Activated CD4-positive, alpha-beta T cell treated with anti-CD3 and anti-CD28 coated beads for 36 hours (primary cell): ENCODE measurements around the gene CREBBP. TPM values are rescaled to one million over a fixed set of nuclear protein-coding genes. Genes with fewer than 3 reads are reported as not detected.

ENCODE experiments used
- ATAC-seq: fragments of 200-7000 bp; cut with Tn5 transposase; one replicate; pipeline ENCODE4 v1.10.0; 2021; ENCODE audit warnings: mild to moderate bottlenecking, moderate library complexity
- CTCF ChIA-PET: fragments of 350-600 bp; sonication (Branson Sonifier 250); formaldehyde crosslinking; loops from one replicate; lab custom pipeline; 2021; ENCODE audit warnings: antibody characterized with exemption; lab: Charles Lee
- POLR2A ChIA-PET: fragments of 350-600 bp; sonication (Branson Sonifier 250); formaldehyde crosslinking; loops from one replicate; lab custom pipeline; 2021; ENCODE audit warnings: antibody characterized with exemption, inconsistent platforms; lab: Charles Lee
- DNase-seq: peaks from one replicate; pipeline ENCODE4 v3.0.0-alpha.2; 2020
- H3K27ac Mint-ChIP-seq: one replicate; pipeline ENCODE4 v1.8.0; 2021; ENCODE audit warnings: mixed read lengths
- H3K27me3 Mint-ChIP-seq: one replicate; pipeline ENCODE4 v1.8.0; 2021; ENCODE audit warnings: mixed read lengths
- H3K36me3 Mint-ChIP-seq: one replicate; pipeline ENCODE4 v1.8.0; 2021; ENCODE audit warnings: low read depth, mixed read lengths
- H3K4me1 Mint-ChIP-seq: one replicate; pipeline ENCODE4 v1.8.0; 2021; ENCODE audit warnings: mixed read lengths
- H3K4me3 Mint-ChIP-seq: one replicate; pipeline ENCODE4 v1.8.0; 2021; ENCODE audit warnings: mild to moderate bottlenecking, moderate library complexity, mixed read lengths
- H3K9me3 Mint-ChIP-seq: one replicate; pipeline ENCODE4 v1.8.0; 2021; ENCODE audit warnings: low read depth, mixed read lengths
- intact Hi-C, 2 experiments: fragments of 100-400 bp; cut with DNase I in 1 of 2; cut with micrococcal nuclease in 1 of 2; formaldehyde crosslinking; loops; one replicate each; pipeline versions ENCODE4 v1.14.2 to v1.15.1; 2022 to 2024; cut with DNase I, micrococcal nuclease
- total RNA-seq, 2 experiments: library from RNA; stranded (reverse); gene quantifications; one replicate each; pipeline ENCODE4 v1.2.3, GENCODE V29; 2021

CREBBP gene
- total RNA-seq, 2 experiments from 2014 or later: 28.1 to 37.4 TPM

GRCh38 chr16:3838600-3839401, 41.7 kb downstream of the CREBBP start:
- H3K27ac Mint-ChIP-seq: no peak overlapping the region
- ChIA-PET CTCF (interaction anchor here (2.1 kb wide), 1 partner anchor 24 kb away, joined by 6 read pairs; no protein-coding TSS in a partner anchor), POLR2A (no interaction called here)
- peaks cover 13% of the 10 kb centered on the region for H3K36me3 Mint-ChIP-seq
- no peaks in the 10 kb centered on the region for H3K27me3 Mint-ChIP-seq
- H3K4me3 Mint-ChIP-seq: no peak overlapping the region
- ATAC-seq (no peak), DNase-seq (no peak)
- H3K9me3 Mint-ChIP-seq: peaks cover 7% of the 10 kb centered on the region
- intact Hi-C loops: no loop called here
- peaks cover 25% of the 10 kb centered on the region for H3K4me1 Mint-ChIP-seq

- no peaks in the 10 kb centered on the region for H3K27me3 Mint-ChIP-seq
- no peak overlapping the region for H3K27ac Mint-ChIP-seq
- intact Hi-C loops: no loop called here
Observed at GRCh38 chr16:3837851-3838586, 42.5 kb downstream of the CREBBP start.

GRCh38 chr16:3836641-3837040, 43.9 kb downstream of the CREBBP start:
- CTCF ChIA-PET: no interaction called here
- H3K27me3 Mint-ChIP-seq: no peaks in the 10 kb centered on the region
- H3K36me3 Mint-ChIP-seq: peaks cover 27% of the 10 kb centered on the region
- no peak overlapping the region for H3K27ac Mint-ChIP-seq
- no peak for DNase-seq
- POLR2A ChIA-PET: no interaction called here
- intact Hi-C loops: no loop called here
- peaks cover 15% of the 10 kb centered on the region for H3K4me1 Mint-ChIP-seq
- no peak overlapping the region for H3K4me3 Mint-ChIP-seq
- H3K9me3 Mint-ChIP-seq: peaks cover 19% of the 10 kb centered on the region
- no peak for ATAC-seq

More at GRCh38 chr16:3837851-3838586, 42.5 kb downstream of the CREBBP start:
- DNase-seq (no peak), ATAC-seq (no peak)
- Mint-ChIP-seq H3K4me3 (no peak overlapping the region), H3K9me3 (peaks cover 14% of the 10 kb centered on the region), H3K36me3 (peaks cover 21% of the 10 kb centered on the region), H3K4me1 (peaks cover 22% of the 10 kb centered on the region)
- CTCF ChIA-PET: interaction anchor here (2.1 kb wide), 1 partner anchor 25 kb away, joined by 6 read pairs; no protein-coding TSS in a partner anchor
- POLR2A ChIA-PET: no interaction called here

GRCh38 chr16:3835089-3835602, 45.4 kb downstream of the CREBBP start:
- DNase-seq (no peak), ATAC-seq (no peak)
- no peaks in the 10 kb centered on the region for H3K27me3 Mint-ChIP-seq
- H3K4me1 Mint-ChIP-seq: peaks cover 7% of the 10 kb centered on the region
- ChIA-PET POLR2A (interaction anchor here (0.6 kb wide), 1 partner anchor 43 kb away, joined by 9 read pairs; no protein-coding TSS in a partner anchor), CTCF (interaction anchor here (0.6 to 1.4 kb wide), 4 partner anchors 14 to 967 kb away, joined by 3 to 4 read pairs (median 3); no protein-coding TSS in a partner anchor)
- H3K36me3 Mint-ChIP-seq: peaks cover 31% of the 10 kb centered on the region
- H3K4me3 Mint-ChIP-seq: no peak overlapping the region
- no peak overlapping the region for H3K27ac Mint-ChIP-seq
- intact Hi-C loops: no loop called here
- H3K9me3 Mint-ChIP-seq: peaks cover 19% of the 10 kb centered on the region

- H3K27ac Mint-ChIP-seq: no peak overlapping the region
- intact Hi-C loops: no loop called here
- no peak overlapping the region for H3K4me3 Mint-ChIP-seq
- ATAC-seq: no peak
- H3K9me3 Mint-ChIP-seq: peaks cover 19% of the 10 kb centered on the region
- H3K36me3 Mint-ChIP-seq: peaks cover 36% of the 10 kb centered on the region
- ChIA-PET POLR2A (no interaction called here), CTCF (no interaction called here)
- H3K4me1 Mint-ChIP-seq: peaks cover 14% of the 10 kb centered on the region
- H3K27me3 Mint-ChIP-seq: no peaks in the 10 kb centered on the region
- no peak for DNase-seq
Observed at GRCh38 chr16:3832668-3833067, 47.8 kb downstream of the CREBBP start.

GRCh38 chr16:3830625-3831254, 49.8 kb downstream of the CREBBP start:
- peaks cover 34% of the 10 kb centered on the region for H3K36me3 Mint-ChIP-seq
- H3K4me1 Mint-ChIP-seq: peaks cover 28% of the 10 kb centered on the region
- no peak for DNase-seq
- peaks cover 19% of the 10 kb centered on the region for H3K9me3 Mint-ChIP-seq
- intact Hi-C loops: no loop called here
- H3K4me3 Mint-ChIP-seq: no peak overlapping the region
- POLR2A ChIA-PET: no interaction called here
- H3K27ac Mint-ChIP-seq: no peak overlapping the region
- no peak for ATAC-seq
- CTCF ChIA-PET: interaction anchor here (0.6 kb wide), 1 partner anchor 37 kb away, joined by 3 read pairs; no protein-coding TSS in a partner anchor
- H3K27me3 Mint-ChIP-seq: no peaks in the 10 kb centered on the region

GRCh38 chr16:3829631-3830536, 50.6 kb downstream of the CREBBP start:
- Mint-ChIP-seq H3K4me1 (peaks cover 36% of the 10 kb centered on the region), H3K4me3 (no peak overlapping the region), H3K36me3 (peaks cover 34% of the 10 kb centered on the region), H3K27me3 (no peaks in the 10 kb centered on the region), H3K27ac (no peak overlapping the region), H3K9me3 (peaks cover 19% of the 10 kb centered on the region)
- ATAC-seq (no peak), DNase-seq (no peak)
- ChIA-PET POLR2A (no interaction called here), CTCF (no interaction called here)
- intact Hi-C loops: no loop called here

- no peak overlapping the region for H3K27ac Mint-ChIP-seq
- no peak for ATAC-seq
- H3K4me3 Mint-ChIP-seq: no peak overlapping the region
- ChIA-PET CTCF (no interaction called here), POLR2A (no interaction called here)
- H3K9me3 Mint-ChIP-seq: no peaks in the 10 kb centered on the region
- H3K36me3 Mint-ChIP-seq: peaks cover 5% of the 10 kb centered on the region
- DNase-seq: no peak
- no peaks in the 10 kb centered on the region for H3K27me3 Mint-ChIP-seq
- peaks cover 73% of the 10 kb centered on the region for H3K4me1 Mint-ChIP-seq
- intact Hi-C loops: loop anchor here in 1 of 2 experiments (1.0 kb wide), 1 partner anchor 37 kb away; no protein-coding TSS in a partner anchor
Observed at GRCh38 chr16:3825940-3826339, 54.6 kb downstream of the CREBBP start.

- ATAC-seq: peak; percentile 65
- Mint-ChIP-seq H3K36me3 (peaks cover 5% of the 10 kb centered on the region), H3K4me1 (peaks cover 79% of the 10 kb centered on the region), H3K9me3 (no peaks in the 10 kb centered on the region), H3K27me3 (no peaks in the 10 kb centered on the region), H3K4me3 (no peak overlapping the region), H3K27ac (no peak overlapping the region)
- intact Hi-C loops: loop anchor here in 1 of 2 experiments (1.0 kb wide), 1 partner anchor 36 kb away; no protein-coding TSS in a partner anchor
- POLR2A ChIA-PET: no interaction called here
- peak; percentile 49 for DNase-seq
- CTCF ChIA-PET: no interaction called here
Observed at GRCh38 chr16:3825103-3825502, 55.4 kb downstream of the CREBBP start.

- Mint-ChIP-seq H3K36me3 (no peaks in the 10 kb centered on the region), H3K27me3 (no peaks in the 10 kb centered on the region), H3K27ac (peak overlapping the region; percentile 52), H3K9me3 (no peaks in the 10 kb centered on the region), H3K4me1 (peaks cover 80% of the 10 kb centered on the region), H3K4me3 (no peak overlapping the region)
- ChIA-PET CTCF (interaction anchor here (0.6 to 0.9 kb wide), 4 partner anchors 9 to 1082 kb away, joined by 3 to 4 read pairs (median 4); no protein-coding TSS in a partner anchor), POLR2A (interaction anchor here (0.6 kb wide), 2 partner anchors 120 to 599 kb away, joined by 3 to 4 read pairs; no protein-coding TSS in a partner anchor)
- ATAC-seq (peak; percentile 74), DNase-seq (peak; percentile 23)
- intact Hi-C loops: loop anchor here in 1 of 2 experiments (5.0 kb wide), 1 partner anchor 37 kb away; no protein-coding TSS in a partner anchor
Observed at GRCh38 chr16:3824121-3824795, 56.3 kb downstream of the CREBBP start.
